ENCODE data around the gene MAML2. TPM values are rescaled to one million over a fixed set of nuclear protein-coding genes. Genes with fewer than 3 reads are reported as not detected.

The MAML2 gene
- polyA plus RNA-seq = 2.0 and 4.8 TPM in 2 replicates

GRCh38 chr11:96342961-96343711 is at the start of gene MAML2:
Gene MAML2, minus strand, starts transcription at chr11:96343195. Its CDS starts 1,300 bp downstream, at chr11:96341895.

GRCh38 chr11:96389720-96390487 is 46.9 kb upstream of the MAML2 start, which contains the start of the genes CCDC82 and JRKL:
Gene CCDC82, minus strand, starts transcription at chr11:96389912. Its CDS starts 5,165 bp downstream, at chr11:96384747.
Gene JRKL, plus strand, starts transcription at chr11:96390013. Its CDS starts 637 bp downstream, at chr11:96390650.

Other genes with a start within 250 kb of the MAML2 start
- gene CCDC82, start 46.7 kb upstream of the MAML2 start, polyA plus RNA-seq = 30.0 and 39.3 TPM in 2 replicates
- gene JRKL, start 46.8 kb upstream of the MAML2 start, polyA plus RNA-seq = 9.5 and 13.3 TPM in 2 replicates

All from Purkinje cell (primary cell).